GM12878 (cell line): ENCODE results near the gene LDLRAD4.

ENCODE experiments used
- BHLHE40 ChIP-seq, 2 experiments: fragments of 450-650 bp in 1 of 2; IDR thresholded peaks; 2 replicates each; pipeline ENCODE4 v1.6.1; 2011 to 2017; ENCODE audit warnings: low read depth in 2 of 2, borderline replicate concordance in 1 of 2, improper control_type of control experiment in 1 of 2, low read length in 1 of 2, mild to moderate bottlenecking in 1 of 2
- CTCF ChIP-seq, 3 experiments: IDR thresholded peaks in 2 of 3; conservative IDR thresholded peaks in 1 of 3; 2 replicates each; pipeline ENCODE4 v1.5.1; 2011; ENCODE audit warnings: low read depth in 3 of 3, low read length in 3 of 3, mild to moderate bottlenecking in 3 of 3, control low read depth in 2 of 3, moderate library complexity in 2 of 3, inconsistent platforms in 1 of 3, mixed read lengths in 1 of 3; ENCODE audit not compliant: control insufficient read depth in 2 of 3, insufficient read depth in 1 of 3; ENCODE audit errors: extremely low read depth in 1 of 3
- HDAC6 ChIP-seq: fragments of 200-600 bp; sonication (generic); IDR thresholded peaks from one replicate; pipeline ENCODE4 v1.8.0; 2017; ENCODE audit warnings: antibody characterized with exemption; ENCODE audit not compliant: unreplicated experiment
- MLLT1 ChIP-seq: fragments of 450-650 bp; IDR thresholded peaks from 2 replicates; pipeline ENCODE4 v1.6.1; 2016; ENCODE audit warnings: mild to moderate bottlenecking
- POLR2A ChIP-seq: IDR thresholded peaks from 2 replicates; pipeline ENCODE4 v1.6.1; 2011; ENCODE audit warnings: low read depth, mild to moderate bottlenecking, low read length
- POLR2AphosphoS5 ChIP-seq: IDR thresholded peaks from 2 replicates; pipeline ENCODE4 v1.6.1; 2011; ENCODE audit warnings: mild to moderate bottlenecking, low read length, inconsistent platforms
- TBL1XR1 ChIP-seq: IDR thresholded peaks from 2 replicates; pipeline ENCODE4 v1.6.1; 2012; ENCODE audit warnings: low read depth, low read length, improper control_type of control experiment

- TF ChIP-seq MLLT1, result no peak
- TF ChIP-seq CTCF (IDR thresholded peaks at IDR 0.05 in 2 of 3, conservative IDR thresholded peaks at IDR 0.05 in 1 of 3; ENCODE audit: control insufficient read depth in 2 of 3, extremely low read depth in 1 of 3, insufficient read depth in 1 of 3, low read depth in 3 of 3, low read length in 3 of 3), result no peak
- no peak for TF ChIP-seq TBL1XR1
- TF ChIP-seq HDAC6, result no peak
- TF ChIP-seq BHLHE40 (IDR thresholded peaks at IDR 0.05; ENCODE audit: borderline replicate concordance in 1 of 2, low read depth in 2 of 2, low read length in 1 of 2), result no peak
- TF ChIP-seq POLR2AphosphoS5, result no peak
- no peak for TF ChIP-seq POLR2A
These were observed 423.2 kb downstream of the LDLRAD4 start for GRCh38 chr18:13641551-13642439.
